GM12891 (cell line): Measurements from ENCODE around the gene APBA2.

Experiments
- PAX5 ChIP-seq: IDR thresholded peaks from 2 replicates; pipeline ENCODE4 v1.6.1; 2011; ENCODE audit warnings: low read length, moderate library complexity, mild to moderate bottlenecking; ENCODE audit not compliant: insufficient read depth, severe bottlenecking
- POLR2A ChIP-seq: IDR thresholded peaks from 2 replicates; pipeline ENCODE4 v1.6.1; 2011; ENCODE audit warnings: low read depth, low read length, control low read depth
- POLR2AphosphoS5 ChIP-seq: IDR thresholded peaks from 2 replicates; pipeline ENCODE4 v1.6.1; 2011; ENCODE audit warnings: low read depth, low read length, control low read depth
- SPI1 ChIP-seq: IDR thresholded peaks from 2 replicates; pipeline ENCODE4 v1.6.1; 2011; ENCODE audit warnings: low read depth, low read length, control low read depth
- TAF1 ChIP-seq: IDR thresholded peaks from 2 replicates; pipeline ENCODE4 v1.6.1; 2011; ENCODE audit warnings: low read depth, low read length, control low read depth

GRCh38 chr15:29071882-29072273 lies 186.1 kb downstream of the APBA2 start:
- TF ChIP-seq TAF1 (no peak), POLR2A (no peak), SPI1 (no peak), POLR2AphosphoS5 (no peak), PAX5 (no peak)
